GM23338 (cell line): ENCODE data around the gene TREM2. TPM values are rescaled to one million over a fixed set of nuclear protein-coding genes. Genes with fewer than 3 reads are reported as not detected.

ENCODE experiments used
- ATAC-seq: fragments of 200-7000 bp; cut with Tn5 transposase; 3 replicates; pipeline ENCODE4 v1.9.1; 2020
- DNase-seq: peaks from one replicate; pipeline ENCODE4 v3.0.0-alpha.2; 2015; ENCODE audit warnings: low spot score
- H2AFZ ChIP-seq: fragments of 200-600 bp; sonication (generic); 2 replicates; pipeline ENCODE4 v1.8.0; 2016; ENCODE audit warnings: antibody characterized with exemption, mild to moderate bottlenecking, moderate library complexity
- H3F3A ChIP-seq: fragments of 200-600 bp; sonication (generic); replicated peaks from 2 replicates; pipeline ENCODE4 v1.8.0; 2017; ENCODE audit warnings: antibody characterized with exemption, mixed run types, low read depth
- H3K27ac ChIP-seq: fragments of 200-600 bp; sonication (generic); 2 replicates; pipeline ENCODE4 v1.6.1; 2016; ENCODE audit warnings: low read depth
- H3K27me3 ChIP-seq: fragments of 200-600 bp; sonication (generic); 2 replicates; pipeline ENCODE4 v1.8.0; 2016; ENCODE audit warnings: mild to moderate bottlenecking, mixed run types, moderate library complexity; ENCODE audit not compliant: insufficient read depth
- H3K36me3 ChIP-seq: fragments of 200-600 bp; sonication (generic); 2 replicates; pipeline ENCODE4 v1.8.0; 2016; ENCODE audit warnings: mild to moderate bottlenecking; ENCODE audit not compliant: insufficient read depth
- H3K4me1 ChIP-seq: fragments of 200-600 bp; sonication (generic); 2 replicates; pipeline ENCODE4 v1.8.0; 2016; ENCODE audit warnings: mild to moderate bottlenecking, moderate library complexity; ENCODE audit not compliant: insufficient read depth
- H3K4me2 ChIP-seq: fragments of 200-600 bp; sonication (generic); 2 replicates; pipeline ENCODE4 v1.7.1; 2017; ENCODE audit warnings: mixed run types
- H3K4me3 ChIP-seq: fragments of 200-600 bp; sonication (generic); 2 replicates; pipeline ENCODE4 v1.6.1; 2016; ENCODE audit warnings: mixed run types
- H3K79me2 ChIP-seq: fragments of 200-600 bp; sonication (generic); replicated peaks from 2 replicates; pipeline ENCODE4 v1.8.0; 2017; ENCODE audit warnings: mild to moderate bottlenecking; ENCODE audit not compliant: insufficient read depth
- H3K9me2 ChIP-seq: fragments of 200-600 bp; sonication (generic); 2 replicates; pipeline ENCODE4 v1.8.0; 2017; ENCODE audit not compliant: insufficient read depth
- H4K20me1 ChIP-seq: fragments of 200-600 bp; sonication (generic); replicated peaks from 2 replicates; pipeline ENCODE4 v1.8.0; 2017; ENCODE audit warnings: mild to moderate bottlenecking; ENCODE audit not compliant: insufficient read depth
- H3K27ac Mint-ChIP-seq: 2 replicates; pipeline ENCODE4 v1.8.0; 2020; ENCODE audit warnings: inconsistent platforms, mild to moderate bottlenecking, moderate library complexity, mixed read lengths
- H3K27me3 Mint-ChIP-seq: 3 replicates; pipeline ENCODE4 v1.8.0; 2022; ENCODE audit warnings: low read depth, mild to moderate bottlenecking, moderate library complexity, mixed read lengths, inconsistent platforms; ENCODE audit not compliant: insufficient read depth, poor library complexity
- H3K36me3 Mint-ChIP-seq: 3 replicates; pipeline ENCODE4 v1.8.0; 2021; ENCODE audit warnings: low read depth, mild to moderate bottlenecking, inconsistent platforms, moderate library complexity, mixed read lengths
- H3K4me1 Mint-ChIP-seq: 3 replicates; pipeline ENCODE4 v1.8.0; 2020; ENCODE audit warnings: mild to moderate bottlenecking, inconsistent platforms, mixed read lengths
- H3K4me3 Mint-ChIP-seq: 3 replicates; pipeline ENCODE4 v1.8.0; 2021; ENCODE audit warnings: moderate library complexity, mild to moderate bottlenecking, inconsistent platforms, mixed read lengths
- H3K9me3 Mint-ChIP-seq: 3 replicates; pipeline ENCODE4 v1.8.0; 2020; ENCODE audit warnings: moderate library complexity, mild to moderate bottlenecking, inconsistent platforms, mixed read lengths
- CREB1 ChIP-seq: fragments of 250-450 bp; sonication (Bioruptor Pico); IDR thresholded peaks from 2 replicates; pipeline ENCODE4 v1.5.0; 2020; ENCODE audit warnings: low read depth, mild to moderate bottlenecking, moderate library complexity
- CTCF ChIP-seq, 2 experiments: fragments of 200-600 bp in 1 of 2; sonication (generic) in 1 of 2; conservative IDR thresholded peaks; 2 replicates each; pipeline versions ENCODE4 v1.5.1 to v1.6.1; 2016 to 2017; ENCODE audit warnings: antibody characterized with exemption in 2 of 2, low read depth in 2 of 2, mild to moderate bottlenecking in 2 of 2, moderate library complexity in 1 of 2
- ETS1 ChIP-seq: IDR thresholded peaks from 2 replicates; pipeline ENCODE4 v1.6.1; 2016; ENCODE audit warnings: antibody characterized with exemption
- EZH2 ChIP-seq: fragments of 200-600 bp; sonication (generic); IDR thresholded peaks from one replicate; pipeline ENCODE4 v1.8.0; 2017; ENCODE audit warnings: antibody characterized with exemption, mild to moderate bottlenecking, low read depth; ENCODE audit not compliant: unreplicated experiment
- EZH2phosphoT487 ChIP-seq: fragments of 200-600 bp; sonication (generic); IDR thresholded peaks from one replicate; pipeline ENCODE4 v1.8.1; 2018; ENCODE audit warnings: antibody characterized with exemption; ENCODE audit not compliant: unreplicated experiment
- JUNB ChIP-seq: IDR thresholded peaks from one replicate; pipeline ENCODE4 v1.6.1; 2016; ENCODE audit warnings: antibody characterized with exemption; ENCODE audit not compliant: unreplicated experiment
- NANOG ChIP-seq: IDR thresholded peaks from 2 replicates; pipeline ENCODE4 v1.6.1; 2016; ENCODE audit warnings: antibody characterized with exemption, borderline replicate concordance
- POLR2AphosphoS5 ChIP-seq: IDR thresholded peaks from 2 replicates; pipeline ENCODE4 v1.6.1; 2016; ENCODE audit warnings: antibody characterized with exemption, low read depth
- REST ChIP-seq: IDR thresholded peaks from one replicate; pipeline ENCODE4 v1.6.1; 2018; ENCODE audit warnings: antibody characterized with exemption; ENCODE audit not compliant: unreplicated experiment
- STAT1 ChIP-seq: IDR thresholded peaks from one replicate; pipeline ENCODE4 v1.6.1; 2016; ENCODE audit warnings: antibody characterized with exemption; ENCODE audit not compliant: unreplicated experiment
- ZNF114 ChIP-seq: fragments of 250-450 bp; sonication (Bioruptor Pico); IDR thresholded peaks from 2 replicates; pipeline ENCODE4 v1.5.0; 2020; ENCODE audit warnings: mild to moderate bottlenecking, moderate library complexity
- ZNF331 ChIP-seq: fragments of 250-450 bp; sonication (Bioruptor Pico); IDR thresholded peaks from 2 replicates; pipeline ENCODE4 v1.5.0; 2020; ENCODE audit warnings: low read depth, mild to moderate bottlenecking, moderate library complexity
- ZNF462 ChIP-seq: fragments of 250-450 bp; sonication (Bioruptor Pico); IDR thresholded peaks from 2 replicates; pipeline ENCODE4 v1.5.0; 2020; ENCODE audit warnings: mild to moderate bottlenecking, moderate library complexity
- polyA plus RNA-seq: library from polyadenylated mRNA; unstranded; fragments of >200 nt; fragmentation: Nextera tagmentation; extraction: Ambion mirVana; gene quantifications from 2 replicates; pipeline ENCODE4 v1.2.1, GENCODE V29; 2016
- total RNA-seq: library from RNA; depleted of rRNA; stranded (reverse); fragments of >200 nt; shearing (Covaris generic); gene quantifications from 2 replicates; pipeline ENCODE4 v1.2.3, GENCODE V29; 2014

TREM2 gene
- total and polyA plus RNA-seq, 2 experiments from 2014 or later: not detected

- ATAC-seq (no peak), DNase-seq (peak; percentile 35)
- no peaks in the 10 kb centered on the region for H3K36me3 Mint-ChIP-seq
- no peak overlapping the region for H3K27ac Mint-ChIP-seq
- Histone ChIP-seq H3K27ac (no peak overlapping the region), H3K27me3 (no peaks in the 10 kb centered on the region), H3K79me2 (no peaks in the 10 kb centered on the region), H3K4me3 (no peak overlapping the region), H3K9me2 (no peaks in the 10 kb centered on the region), H2AFZ (peak overlapping the region; percentile 86; the same call in 1 of the 2 replicates), H3F3A (no peaks in the 10 kb centered on the region), H3K4me2 (no peak overlapping the region), H3K4me1 (peaks cover 13% of the 10 kb centered on the region; the same call in 1 of the 2 replicates), H3K36me3 (no peaks in the 10 kb centered on the region), H4K20me1 (no peaks in the 10 kb centered on the region)
- TF ChIP-seq ZNF331 (CRISPR knock-in tag): no peak
- TF ChIP-seq CREB1 (CRISPR knock-in tag): no peak
- no peak for TF ChIP-seq ETS1
- TF ChIP-seq EZH2: no peak
- no peak for TF ChIP-seq ZNF462
- TF ChIP-seq CTCF (conservative IDR thresholded peaks at IDR 0.05; ENCODE audit: low read depth in 2 of 2): no peak
- TF ChIP-seq STAT1: no peak
- TF ChIP-seq REST: no peak
- TF ChIP-seq ZNF114 (CRISPR knock-in tag): no peak
- no peak for TF ChIP-seq JUNB
- TF ChIP-seq EZH2phosphoT487: no peak
- TF ChIP-seq POLR2AphosphoS5: no peak
- TF ChIP-seq NANOG: no peak
- H3K4me3 Mint-ChIP-seq: no peak overlapping the region
- peaks cover 3% of the 10 kb centered on the region for H3K27me3 Mint-ChIP-seq
- peaks cover 26% of the 10 kb centered on the region for H3K4me1 Mint-ChIP-seq
- no peaks in the 10 kb centered on the region; the same call in 2 of the 3 replicates for H3K9me3 Mint-ChIP-seq
These were observed 37.5 kb upstream of the TREM2 start for GRCh38 chr6:41200296-41200900.
